Measurements from ENCODE around the gene TUBA1C. TPM values are rescaled to one million over a fixed set of nuclear protein-coding genes. Genes with fewer than 3 reads are reported as not detected.

Gene TUBA1C
- total and polyA plus RNA-seq, 8 donors, result 20.8 to 47.0 (median 33.7) TPM

DNA sequence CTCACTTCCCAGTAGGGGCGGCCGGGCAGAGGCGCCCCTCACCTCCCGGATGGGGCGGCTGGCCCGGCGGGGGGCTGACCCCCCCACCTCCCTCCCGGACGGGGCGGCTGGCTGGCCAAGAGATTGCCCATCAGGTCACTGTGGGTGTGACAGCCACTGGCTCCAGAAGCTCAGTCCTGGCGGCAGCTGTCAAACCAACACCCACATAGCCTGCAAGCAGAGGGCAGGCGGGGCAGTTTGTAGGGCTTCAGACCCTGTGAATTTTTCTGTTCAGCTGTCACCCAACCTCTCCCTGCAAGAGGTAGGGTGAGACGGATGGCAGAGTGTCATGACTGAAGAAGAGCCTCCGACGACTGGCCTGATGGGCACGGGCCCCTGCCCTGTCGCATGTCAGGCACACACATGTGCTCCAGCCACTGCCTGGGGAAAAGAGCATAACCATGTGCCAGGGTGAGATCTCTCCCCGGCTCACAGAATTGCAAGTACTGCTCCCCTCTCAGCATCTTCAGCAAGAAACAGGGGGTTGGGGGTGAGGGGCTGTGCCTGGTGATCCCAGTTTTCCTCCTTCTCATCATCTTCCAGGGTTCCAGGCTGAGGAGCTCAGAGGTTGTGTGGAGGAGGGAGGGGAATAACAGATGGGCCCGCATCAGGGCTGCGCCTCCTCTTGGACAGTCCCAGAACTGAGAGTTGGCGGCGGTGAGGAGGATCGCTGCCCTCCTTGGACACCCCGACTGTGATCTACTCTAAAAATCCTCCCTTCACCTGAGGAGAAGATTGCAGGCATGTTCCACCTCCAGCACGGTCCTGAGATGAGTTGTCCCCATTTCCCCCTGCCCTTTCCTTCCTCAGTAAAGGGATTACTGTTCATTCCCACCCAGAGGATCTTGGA lies 18.9 kb downstream of the TUBA1C start:
- ATAC-seq (no peak), DNase-seq (peak in 1 of 6 donors; percentile 40), FAIRE-seq (no peak)
- Histone ChIP-seq H3K4me3 (no peak overlapping the region), H3K9me3 (no peaks in the 10 kb centered on the region), H3K4me1 (peaks cover 0 to 2% (median 0%) of the 10 kb centered on the region in 3 donors), H3K27ac (no peak overlapping the region), H3K36me3 (no peaks in the 10 kb centered on the region), H3K27me3 (peaks cover 0 to 4% (median 0%) of the 10 kb centered on the region in 4 donors)
- 74 to 79% methylated on average over 25 of the region's 25 CpGs for WGBS, 2 donors
- intact Hi-C loops (cut with DNase I), result no loop called here
- TF ChIP-seq, protein P1, sequence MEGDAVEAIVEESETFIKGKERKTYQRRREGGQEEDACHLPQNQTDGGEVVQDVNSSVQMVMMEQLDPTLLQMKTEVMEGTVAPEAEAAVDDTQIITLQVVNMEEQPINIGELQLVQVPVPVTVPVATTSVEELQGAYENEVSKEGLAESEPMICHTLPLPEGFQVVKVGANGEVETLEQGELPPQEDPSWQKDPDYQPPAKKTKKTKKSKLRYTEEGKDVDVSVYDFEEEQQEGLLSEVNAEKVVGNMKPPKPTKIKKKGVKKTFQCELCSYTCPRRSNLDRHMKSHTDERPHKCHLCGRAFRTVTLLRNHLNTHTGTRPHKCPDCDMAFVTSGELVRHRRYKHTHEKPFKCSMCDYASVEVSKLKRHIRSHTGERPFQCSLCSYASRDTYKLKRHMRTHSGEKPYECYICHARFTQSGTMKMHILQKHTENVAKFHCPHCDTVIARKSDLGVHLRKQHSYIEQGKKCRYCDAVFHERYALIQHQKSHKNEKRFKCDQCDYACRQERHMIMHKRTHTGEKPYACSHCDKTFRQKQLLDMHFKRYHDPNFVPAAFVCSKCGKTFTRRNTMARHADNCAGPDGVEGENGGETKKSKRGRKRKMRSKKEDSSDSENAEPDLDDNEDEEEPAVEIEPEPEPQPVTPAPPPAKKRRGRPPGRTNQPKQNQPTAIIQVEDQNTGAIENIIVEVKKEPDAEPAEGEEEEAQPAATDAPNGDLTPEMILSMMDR (IDR thresholded peaks at IDR 0.05), result no peak

DNA sequence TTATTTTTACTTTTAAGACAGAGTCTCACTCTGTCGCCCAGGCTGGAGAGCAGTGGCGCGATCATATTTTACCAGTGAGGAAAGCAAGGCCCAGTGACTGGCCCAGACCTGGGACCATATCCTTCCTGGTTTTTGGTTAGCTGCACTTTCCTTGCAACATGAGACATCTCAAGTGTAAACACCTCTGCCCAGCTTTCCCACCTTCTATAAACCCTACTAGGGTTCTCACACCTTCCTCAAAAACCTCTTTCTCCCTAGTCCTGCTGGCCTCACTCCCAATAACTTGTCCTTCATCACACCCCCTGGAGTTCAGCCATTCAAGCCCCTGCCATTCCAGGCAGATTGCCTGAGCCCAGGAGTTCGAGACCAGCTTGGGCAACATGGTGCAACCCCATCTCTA lies 19.8 kb downstream of the TUBA1C start:
- TF ChIP-seq, protein P1 (IDR thresholded peaks at IDR 0.05), result no peak
- intact Hi-C loops (cut with DNase I), result no loop called here
- Histone ChIP-seq H3K27ac (no peak overlapping the region), H3K36me3 (no peaks in the 10 kb centered on the region), H3K4me1 (no peaks in the 10 kb centered on the region), H3K4me3 (no peak overlapping the region), H3K9me3 (no peaks in the 10 kb centered on the region), H3K27me3 (peaks cover 0 to 4% (median 0%) of the 10 kb centered on the region in 4 donors)
- DNase-seq (peak in 1 of 6 donors; percentile 4), FAIRE-seq (no peak), ATAC-seq (no peak)
- WGBS, 2 donors, result 80 to 85% methylated on average over 4 of the region's 4 CpGs

DNA sequence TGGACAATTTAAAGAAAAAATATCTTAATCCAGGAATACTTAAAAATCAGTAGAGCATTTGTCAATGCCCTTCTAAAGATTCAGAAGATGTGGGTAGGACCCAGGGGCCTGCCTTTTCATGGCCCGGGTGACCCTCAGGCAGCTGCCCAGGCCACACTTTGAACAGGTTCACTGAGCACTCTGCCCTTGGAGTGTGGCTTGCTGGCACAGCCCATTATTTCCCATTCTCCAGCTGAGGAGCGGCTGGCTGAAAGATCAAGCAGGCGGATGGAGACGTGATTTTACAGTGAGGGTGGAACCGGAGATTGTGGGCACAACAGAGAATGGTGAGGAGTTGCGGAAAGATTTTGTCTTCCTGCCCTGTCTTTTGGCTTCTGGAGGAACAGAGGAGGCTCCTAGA lies 23.0 kb downstream of the TUBA1C start:
- 34 to 39% methylated on average over 6 of the region's 6 CpGs for WGBS, 2 donors
- TF ChIP-seq, protein P1 (IDR thresholded peaks at IDR 0.05), result no peak
- Histone ChIP-seq H3K4me1 (no peaks in the 10 kb centered on the region), H3K4me3 (no peak overlapping the region), H3K9me3 (no peaks in the 10 kb centered on the region), H3K27ac (no peak overlapping the region), H3K27me3 (peaks cover 0 to 4% (median 0%) of the 10 kb centered on the region in 4 donors), H3K36me3 (no peaks in the 10 kb centered on the region)
- FAIRE-seq (no peak), ATAC-seq (peak in 1 of 4 donors; percentile 12), DNase-seq (peak in 1 of 6 donors; percentile 13)
- intact Hi-C loops (cut with DNase I), result no loop called here

DNA sequence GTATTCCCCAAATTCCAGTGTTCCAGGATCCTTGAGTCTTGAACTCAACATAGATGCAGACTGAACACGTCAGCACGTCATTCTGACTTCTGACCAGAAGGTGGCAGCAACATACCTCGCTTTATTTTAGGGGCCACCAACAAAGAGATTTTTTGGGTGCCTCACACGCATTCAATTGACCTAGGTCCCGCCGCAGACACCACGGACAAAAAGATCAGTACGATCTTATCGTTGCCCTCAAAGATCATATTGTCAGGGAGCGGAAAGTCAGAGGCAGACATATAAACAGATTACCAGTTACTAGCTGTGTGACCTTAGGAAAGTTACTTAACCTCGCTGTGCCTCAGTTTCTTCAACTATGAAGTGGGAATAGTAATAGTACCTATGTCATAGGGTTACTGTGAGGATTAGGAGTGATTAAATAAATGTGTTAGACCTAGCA lies 23.6 kb downstream of the TUBA1C start:
- DNase-seq (peak in 3 of 6 donors; percentile 49 to 63 (median 63)), FAIRE-seq (no peak), ATAC-seq (peak; percentile 58 to 91 (median 74))
- no peak overlapping the region for H3K27ac ChIP-seq
- intact Hi-C loops (cut with DNase I), result no loop called here
- WGBS, 2 donors, result 3 to 7% methylated on average over 11 of the region's 11 CpGs
- no peaks in the 10 kb centered on the region for H3K9me3 ChIP-seq
- no peak overlapping the region for H3K4me3 ChIP-seq
- no peaks in the 10 kb centered on the region for H3K36me3 ChIP-seq
- H3K27me3 ChIP-seq, result peaks cover 0 to 4% (median 0%) of the 10 kb centered on the region in 4 donors
- no peaks in the 10 kb centered on the region for H3K4me1 ChIP-seq
- TF ChIP-seq, protein P1 (IDR thresholded peaks at IDR 0.05), result peak; percentile 65 to 80 (median 78)

Data from pancreas (tissue), 10 donors.